RWPE1 (cell line): Measurements from ENCODE around the gene UBAC2.
A peak's percentile ranks its signal among the peaks of the same experiment; 100 is the strongest.

ENCODE experiments used
- CTCF ChIA-PET: fragments of 350-600 bp; sonication (Branson Sonifier 250); formaldehyde crosslinking; extraction: SDS; loops from one replicate; lab custom pipeline; 2021; lab: Yijun Ruan, JAX
- POLR2A ChIA-PET: fragments of 400-600 bp; formaldehyde crosslinking; extraction: SDS; loops from one replicate; lab custom pipeline; 2020; ENCODE audit warnings: antibody characterized with exemption; ENCODE audit not compliant: low non-redundant PET; lab: Yijun Ruan, JAX
- DNase-seq: peaks from one replicate; pipeline ENCODE4 v3.0.0; 2012; ENCODE audit warnings: low spot score
- H3K27ac ChIP-seq: fragments of 450-650 bp; 2 replicates; pipeline ENCODE4 v1.5.1; 2017
- TF ChIP-seq, protein P1 (sequence below): fragments of 450-650 bp; conservative IDR thresholded peaks from 2 replicates; pipeline ENCODE4 v1.5.1; 2017; ENCODE audit warnings: low read depth, mild to moderate bottlenecking

UBAC2 gene

DNA sequence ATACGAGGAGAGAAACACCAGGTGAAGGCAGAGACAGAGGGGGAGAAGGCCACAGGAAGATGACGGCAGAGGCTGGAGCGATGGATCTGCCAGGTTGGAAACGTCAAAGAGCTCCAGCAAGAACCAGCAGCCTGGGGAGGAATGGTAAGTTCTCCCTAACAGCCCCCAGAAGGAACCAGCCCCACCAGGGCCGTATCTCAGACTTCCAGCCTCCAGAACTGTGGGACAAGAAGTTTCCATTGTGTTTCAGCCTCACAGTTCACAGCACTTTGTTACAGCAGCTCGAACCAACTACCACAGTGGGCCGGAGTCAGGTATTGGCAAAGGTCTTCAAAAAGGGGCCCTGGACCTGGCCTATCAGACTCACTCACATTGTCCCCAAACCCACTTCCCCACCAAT lies 195.8 kb downstream of the UBAC2 start:
- ChIA-PET POLR2A (no interaction called here), CTCF (no interaction called here)
- no peak overlapping the region for H3K27ac ChIP-seq
- TF ChIP-seq, protein P1, sequence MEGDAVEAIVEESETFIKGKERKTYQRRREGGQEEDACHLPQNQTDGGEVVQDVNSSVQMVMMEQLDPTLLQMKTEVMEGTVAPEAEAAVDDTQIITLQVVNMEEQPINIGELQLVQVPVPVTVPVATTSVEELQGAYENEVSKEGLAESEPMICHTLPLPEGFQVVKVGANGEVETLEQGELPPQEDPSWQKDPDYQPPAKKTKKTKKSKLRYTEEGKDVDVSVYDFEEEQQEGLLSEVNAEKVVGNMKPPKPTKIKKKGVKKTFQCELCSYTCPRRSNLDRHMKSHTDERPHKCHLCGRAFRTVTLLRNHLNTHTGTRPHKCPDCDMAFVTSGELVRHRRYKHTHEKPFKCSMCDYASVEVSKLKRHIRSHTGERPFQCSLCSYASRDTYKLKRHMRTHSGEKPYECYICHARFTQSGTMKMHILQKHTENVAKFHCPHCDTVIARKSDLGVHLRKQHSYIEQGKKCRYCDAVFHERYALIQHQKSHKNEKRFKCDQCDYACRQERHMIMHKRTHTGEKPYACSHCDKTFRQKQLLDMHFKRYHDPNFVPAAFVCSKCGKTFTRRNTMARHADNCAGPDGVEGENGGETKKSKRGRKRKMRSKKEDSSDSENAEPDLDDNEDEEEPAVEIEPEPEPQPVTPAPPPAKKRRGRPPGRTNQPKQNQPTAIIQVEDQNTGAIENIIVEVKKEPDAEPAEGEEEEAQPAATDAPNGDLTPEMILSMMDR = no peak
- DNase-seq = no peak

DNA sequence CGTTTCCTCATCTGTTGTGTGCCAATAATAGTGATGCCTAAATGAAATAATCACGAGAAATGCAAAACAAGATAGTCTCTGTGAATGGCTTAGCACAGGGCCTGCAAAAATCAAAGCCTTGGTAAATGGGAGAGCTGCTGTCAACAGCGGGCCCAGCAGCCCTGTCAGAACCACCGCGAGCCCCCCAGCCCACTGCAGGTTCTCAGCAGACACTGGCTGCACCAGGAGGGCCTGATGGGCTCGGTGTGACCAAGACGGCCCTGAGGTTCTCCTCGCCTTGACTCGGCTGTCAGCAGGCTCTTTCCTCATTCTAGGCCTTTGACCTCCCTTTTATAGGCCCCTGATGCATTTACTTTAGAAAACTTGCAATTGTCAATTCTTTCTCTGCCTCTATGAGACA lies 197.4 kb downstream of the UBAC2 start:
- no peak overlapping the region for H3K27ac ChIP-seq
- TF ChIP-seq, protein P1 = no peak
- ChIA-PET CTCF (no interaction called here), POLR2A (no interaction called here)
- DNase-seq = no peak

DNA sequence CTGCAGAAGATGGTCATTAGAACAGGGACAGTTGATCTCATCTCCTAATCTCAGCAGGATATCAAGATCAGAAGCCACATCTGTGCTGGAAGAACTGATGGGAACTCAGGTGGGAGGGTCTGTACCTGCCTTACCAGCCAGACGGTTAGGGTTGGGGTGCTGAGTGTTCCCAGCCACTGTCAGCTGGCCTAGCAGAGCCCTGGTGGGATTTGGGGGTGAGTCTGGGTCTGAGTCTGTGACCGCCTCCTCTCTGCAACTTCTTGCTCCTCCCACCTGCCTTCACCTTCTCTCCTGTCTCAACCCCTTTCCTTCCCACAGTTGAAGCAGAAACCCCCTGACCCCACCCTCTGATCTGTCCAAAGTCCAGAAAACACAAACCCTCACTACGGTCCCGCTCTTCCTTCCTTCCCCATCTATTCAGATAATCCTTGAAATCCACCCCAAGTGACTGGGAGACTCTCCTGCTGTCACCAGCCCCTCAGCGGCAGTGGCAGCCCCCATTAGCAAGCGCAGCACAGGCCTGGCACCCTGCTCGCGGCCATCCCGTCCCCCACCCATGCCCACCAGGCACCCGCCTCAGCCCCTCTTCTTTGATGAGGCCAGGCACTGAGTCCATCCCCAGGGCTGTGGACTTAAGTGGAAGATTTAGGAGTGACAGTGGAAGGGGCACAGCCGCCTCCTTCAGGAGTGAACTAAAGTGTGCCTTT lies 198.4 kb downstream of the UBAC2 start:
- no peak overlapping the region for H3K27ac ChIP-seq
- ChIA-PET CTCF (interaction anchor here (0.6 kb wide), 1 partner anchor 11 kb away, joined by 3 read pairs; no protein-coding TSS in a partner anchor), POLR2A (no interaction called here)
- DNase-seq = no peak
- TF ChIP-seq, protein P1 = no peak

DNA sequence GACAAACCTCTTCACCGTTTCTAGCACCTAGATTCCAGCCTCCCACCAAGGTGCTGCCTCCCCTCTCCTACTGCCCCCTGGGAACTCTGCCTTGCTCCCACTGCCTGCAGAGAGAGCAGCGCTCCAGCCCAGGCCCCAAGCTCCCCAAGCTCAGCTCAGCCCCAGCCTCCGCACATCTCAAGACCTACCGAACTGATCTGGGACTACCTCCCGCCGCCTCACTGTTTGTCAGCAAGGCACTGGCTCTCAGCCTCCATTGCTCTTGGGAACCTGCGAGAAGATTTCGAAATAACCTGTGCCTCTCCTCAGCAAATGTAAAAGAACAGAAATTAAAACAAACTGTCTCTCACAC lies 198.9 kb downstream of the UBAC2 start:
- H3K27ac ChIP-seq = no peak overlapping the region
- ChIA-PET CTCF (no interaction called here), POLR2A (no interaction called here)
- DNase-seq = no peak
- TF ChIP-seq, protein P1 = no peak

DNA sequence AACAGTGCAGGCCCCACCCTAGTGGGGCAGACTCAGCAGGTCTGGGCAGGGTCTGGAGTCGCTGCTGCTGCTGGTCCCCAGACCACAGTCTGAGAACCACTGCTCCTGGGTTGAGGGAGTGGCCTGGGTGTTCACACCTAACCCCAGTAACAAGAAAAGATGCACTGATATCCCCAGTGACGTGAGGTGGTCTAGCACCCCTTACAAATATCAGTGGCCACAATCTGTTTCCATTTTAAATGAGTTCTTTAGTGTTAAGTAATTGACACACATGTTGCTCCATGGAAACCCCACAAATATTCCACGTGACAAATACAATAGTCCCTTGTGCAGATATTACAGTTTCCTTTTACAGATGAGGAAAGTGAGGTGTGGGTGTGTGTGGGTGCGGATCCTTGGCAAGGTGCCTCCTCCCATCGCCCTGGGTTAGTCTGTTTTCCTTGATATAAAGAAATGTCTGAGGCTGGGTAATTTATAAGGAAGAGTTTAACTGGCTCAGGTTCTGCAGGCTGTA lies 202.9 kb downstream of the UBAC2 start:
- ChIA-PET POLR2A (no interaction called here), CTCF (no interaction called here)
- TF ChIP-seq, protein P1 = no peak
- no peak overlapping the region for H3K27ac ChIP-seq
- DNase-seq = no peak

DNA sequence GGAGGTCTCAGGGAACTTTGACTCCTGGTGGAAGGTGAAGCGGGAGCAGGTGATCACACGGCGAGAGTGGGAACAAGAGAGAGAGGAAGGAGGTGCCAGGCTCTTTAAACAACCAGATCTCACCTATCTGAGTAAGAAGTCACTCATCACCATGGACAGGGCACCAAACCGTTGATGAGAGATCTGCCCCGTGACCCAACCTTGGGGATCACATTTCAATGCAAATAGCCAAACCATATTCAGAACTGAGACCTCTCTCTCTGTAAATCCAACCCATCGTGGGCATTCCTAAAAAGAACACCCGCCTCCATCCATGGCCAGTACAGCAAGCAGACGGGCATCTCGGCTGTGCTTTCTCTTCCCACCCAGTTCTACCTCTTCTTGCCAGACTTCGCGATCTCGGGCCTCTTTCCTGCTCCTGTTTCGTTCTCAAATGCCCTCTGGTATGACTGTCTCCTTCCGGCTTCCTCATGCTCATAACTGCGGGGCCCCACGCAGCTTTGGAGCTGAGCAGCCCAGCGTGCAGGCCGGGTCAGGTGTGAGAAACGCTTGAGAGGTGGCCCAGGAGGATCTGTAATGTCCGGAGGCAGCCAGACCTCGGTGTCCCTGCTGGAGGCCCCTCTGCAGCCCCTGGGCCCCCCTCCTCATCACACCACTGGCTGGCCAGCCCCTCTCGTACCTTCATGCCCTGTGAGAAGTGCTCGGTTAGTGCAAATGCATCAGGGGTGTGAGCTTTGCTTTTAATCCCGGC lies 203.5 kb downstream of the UBAC2 start:
- DNase-seq = peak; percentile 32
- no peak overlapping the region for H3K27ac ChIP-seq
- ChIA-PET POLR2A (no interaction called here), CTCF (no interaction called here)
- TF ChIP-seq, protein P1 = no peak
